PC-9 (cell line): Measurements from ENCODE around the gene CLDND2.

Experiments used
- CTCF ChIP-seq: fragments of 200-600 bp; sonication (generic); conservative IDR thresholded peaks from 2 replicates; pipeline ENCODE4 v1.6.1; 2017; ENCODE audit warnings: mixed run types, antibody characterized with exemption, mild to moderate bottlenecking, moderate library complexity
- EZH2 ChIP-seq: fragments of 200-600 bp; sonication (generic); IDR thresholded peaks from 2 replicates; pipeline ENCODE4 v1.8.0; 2017; ENCODE audit warnings: antibody characterized with exemption, low read depth

DNA sequence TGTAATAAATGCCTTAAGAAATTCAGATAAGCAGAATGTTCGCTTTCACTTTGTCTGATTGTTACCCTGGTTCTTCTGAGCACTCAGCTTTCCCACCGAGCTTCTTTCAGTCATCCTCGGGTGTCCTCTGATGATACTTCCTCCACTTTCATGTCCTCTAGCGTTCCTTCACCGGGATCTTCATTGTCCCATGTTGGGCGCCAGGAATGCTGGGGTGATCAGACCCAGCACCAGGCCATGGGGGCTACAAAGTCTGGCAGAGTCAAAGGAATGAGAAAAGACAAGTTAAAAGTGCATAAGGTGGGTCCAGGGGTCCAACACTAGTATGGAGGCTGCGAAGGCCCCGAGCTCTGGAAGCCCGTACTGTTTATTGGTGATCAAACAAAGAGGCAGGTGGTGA, 33.3 kb upstream of the CLDND2 start:
- TF ChIP-seq CTCF = no peak
- no peak for TF ChIP-seq EZH2
